ENCODE measurements around the gene LTB4R.

Gene LTB4R

GRCh38 chr14:24310646-24311604 lies at the start of gene LTB4R:
Gene LTB4R (plus strand): TSS chr14:24311502. CDS start chr14:24315652, 4,150 bp downstream.
- peak in 2 of 3 experiments; percentile 37 to 45 for DNase-seq (ENCODE audit: low read depth in 3 of 3)

GRCh38 chr14:24261969-24262327 lies 49.4 kb upstream of the LTB4R start:
- no peak for DNase-seq (ENCODE audit: low read depth in 3 of 3)

GRCh38 chr14:24262821-24263733 lies 48.2 kb upstream of the LTB4R start, which contains the start of gene TGM1:
Gene TGM1 (minus strand): TSS chr14:24263177. CDS start chr14:24262352, 825 bp downstream.
- DNase-seq (ENCODE audit: low read depth in 3 of 3), result no peak

GRCh38 chr14:24263848-24264247 lies 47.5 kb upstream of the LTB4R start:
- no peak for DNase-seq (ENCODE audit: low read depth in 3 of 3)

- DNase-seq (ENCODE audit: low read depth in 3 of 3), result no peak
These were observed 47.0 kb upstream of the LTB4R start for GRCh38 chr14:24264298-24264697.

- DNase-seq (ENCODE audit: low read depth in 3 of 3), result no peak
These were observed 44.7 kb upstream of the LTB4R start for GRCh38 chr14:24266344-24267244.

GRCh38 chr14:24267516-24267915 lies 43.8 kb upstream of the LTB4R start:
- no peak for DNase-seq (ENCODE audit: low read depth in 3 of 3)

- no peak for DNase-seq (ENCODE audit: low read depth in 3 of 3)
These were observed 43.1 kb upstream of the LTB4R start for GRCh38 chr14:24268225-24268624.

- DNase-seq (ENCODE audit: low read depth in 3 of 3), result no peak
These were observed 41.9 kb upstream of the LTB4R start for GRCh38 chr14:24269368-24269767.

GRCh38 chr14:24269910-24270536 lies 41.3 kb upstream of the LTB4R start:
- DNase-seq (ENCODE audit: low read depth in 3 of 3), result no peak

- no peak for DNase-seq (ENCODE audit: low read depth in 3 of 3)
These were observed 40.7 kb upstream of the LTB4R start for GRCh38 chr14:24270537-24271133.

- DNase-seq (ENCODE audit: low read depth in 3 of 3), result peak; percentile 71 to 85 (median 85)
These were observed 40.0 kb upstream of the LTB4R start, which contains the start of gene RABGGTA for GRCh38 chr14:24271134-24271833. Gene RABGGTA (minus strand): TSS chr14:24271597. CDS start chr14:24271115, 482 bp downstream.

GRCh38 chr14:24271834-24272263 lies 39.5 kb upstream of the LTB4R start:
- DNase-seq (ENCODE audit: low read depth in 3 of 3), result no peak

- no peak for DNase-seq (ENCODE audit: low read depth in 3 of 3)
These were observed 38.8 kb upstream of the LTB4R start for GRCh38 chr14:24272467-24272866.

- DNase-seq (ENCODE audit: low read depth in 3 of 3), result no peak
These were observed 37.8 kb upstream of the LTB4R start for GRCh38 chr14:24273422-24273998.

GRCh38 chr14:24274101-24274543 lies 37.2 kb upstream of the LTB4R start:
- DNase-seq (ENCODE audit: low read depth in 3 of 3), result peak in 2 of 3 experiments; percentile 19 to 43

- DNase-seq (ENCODE audit: low read depth in 3 of 3), result no peak
These were observed 34.2 kb upstream of the LTB4R start for GRCh38 chr14:24277071-24277470.

- DNase-seq (ENCODE audit: low read depth in 3 of 3), result no peak
These were observed 33.5 kb upstream of the LTB4R start for GRCh38 chr14:24277606-24278321.

Data from stimulated activated CD4-positive, alpha-beta T cell treated with anti-CD3 and anti-CD28 coated beads, TNF-alpha, amount 100 ng/mL, for 4 hours (primary cell).